Measurements from ENCODE around the gene ATF6B. TPM values are rescaled to one million over a fixed set of nuclear protein-coding genes. Genes with fewer than 3 reads are reported as not detected.

Gene ATF6B
- total and polyA plus RNA-seq, 2 experiments from 2014 or later, result 24.9 to 26.1 TPM

DNA sequence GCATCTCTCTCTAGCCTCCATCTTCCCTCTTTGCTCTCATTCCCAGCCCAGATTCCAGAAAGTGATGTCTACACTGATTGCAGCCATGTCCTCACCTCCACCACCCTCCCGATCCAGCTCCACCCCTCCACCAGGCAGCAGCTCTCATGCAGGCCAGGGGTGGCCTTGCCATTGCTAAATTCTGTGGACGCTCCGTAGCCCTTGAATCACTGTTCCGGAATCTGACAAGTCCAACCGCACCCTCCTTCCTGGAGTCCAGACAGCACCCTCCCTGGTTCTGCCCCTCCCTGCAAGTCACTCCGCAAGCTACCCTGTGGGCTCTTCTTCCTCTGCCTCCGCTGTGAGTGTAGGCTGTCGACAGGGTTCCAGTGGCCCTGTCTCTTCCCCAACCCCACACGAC is 45.1 kb downstream of the ATF6B start:
- H3K4me2 ChIP-seq, result no peak overlapping the region
- ATAC-seq (no peak), DNase-seq (ENCODE audit: low spot score) (no peak)
- H3K27ac ChIP-seq (ENCODE audit: low read depth), result no peak overlapping the region
- H3K4me1 ChIP-seq (ENCODE audit: insufficient read depth), result peaks cover 3% of the 10 kb centered on the region; the same call in 1 of the 2 replicates
- H2AFZ ChIP-seq, result no peak overlapping the region
- no peaks in the 10 kb centered on the region for H3K36me3 ChIP-seq (ENCODE audit: insufficient read depth)
- H3K27me3 ChIP-seq (ENCODE audit: insufficient read depth), result peaks cover 11% of the 10 kb centered on the region
- TF ChIP-seq NANOG (IDR thresholded peaks at IDR 0.05; ENCODE audit: borderline replicate concordance), result no peak
- TF ChIP-seq, protein P1, sequence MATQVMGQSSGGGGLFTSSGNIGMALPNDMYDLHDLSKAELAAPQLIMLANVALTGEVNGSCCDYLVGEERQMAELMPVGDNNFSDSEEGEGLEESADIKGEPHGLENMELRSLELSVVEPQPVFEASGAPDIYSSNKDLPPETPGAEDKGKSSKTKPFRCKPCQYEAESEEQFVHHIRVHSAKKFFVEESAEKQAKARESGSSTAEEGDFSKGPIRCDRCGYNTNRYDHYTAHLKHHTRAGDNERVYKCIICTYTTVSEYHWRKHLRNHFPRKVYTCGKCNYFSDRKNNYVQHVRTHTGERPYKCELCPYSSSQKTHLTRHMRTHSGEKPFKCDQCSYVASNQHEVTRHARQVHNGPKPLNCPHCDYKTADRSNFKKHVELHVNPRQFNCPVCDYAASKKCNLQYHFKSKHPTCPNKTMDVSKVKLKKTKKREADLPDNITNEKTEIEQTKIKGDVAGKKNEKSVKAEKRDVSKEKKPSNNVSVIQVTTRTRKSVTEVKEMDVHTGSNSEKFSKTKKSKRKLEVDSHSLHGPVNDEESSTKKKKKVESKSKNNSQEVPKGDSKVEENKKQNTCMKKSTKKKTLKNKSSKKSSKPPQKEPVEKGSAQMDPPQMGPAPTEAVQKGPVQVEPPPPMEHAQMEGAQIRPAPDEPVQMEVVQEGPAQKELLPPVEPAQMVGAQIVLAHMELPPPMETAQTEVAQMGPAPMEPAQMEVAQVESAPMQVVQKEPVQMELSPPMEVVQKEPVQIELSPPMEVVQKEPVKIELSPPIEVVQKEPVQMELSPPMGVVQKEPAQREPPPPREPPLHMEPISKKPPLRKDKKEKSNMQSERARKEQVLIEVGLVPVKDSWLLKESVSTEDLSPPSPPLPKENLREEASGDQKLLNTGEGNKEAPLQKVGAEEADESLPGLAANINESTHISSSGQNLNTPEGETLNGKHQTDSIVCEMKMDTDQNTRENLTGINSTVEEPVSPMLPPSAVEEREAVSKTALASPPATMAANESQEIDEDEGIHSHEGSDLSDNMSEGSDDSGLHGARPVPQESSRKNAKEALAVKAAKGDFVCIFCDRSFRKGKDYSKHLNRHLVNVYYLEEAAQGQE (IDR thresholded peaks at IDR 0.05; ENCODE audit: unreplicated experiment), result no peak
- TF ChIP-seq ZNF331 (CRISPR knock-in tag; IDR thresholded peaks at IDR 0.05; ENCODE audit: low read depth), result no peak
- TF ChIP-seq POLR2AphosphoS5 (IDR thresholded peaks at IDR 0.05; ENCODE audit: low read depth), result no peak
- TF ChIP-seq EZH2 (IDR thresholded peaks at IDR 0.05; ENCODE audit: low read depth, unreplicated experiment), result no peak
- TF ChIP-seq, protein P2, sequence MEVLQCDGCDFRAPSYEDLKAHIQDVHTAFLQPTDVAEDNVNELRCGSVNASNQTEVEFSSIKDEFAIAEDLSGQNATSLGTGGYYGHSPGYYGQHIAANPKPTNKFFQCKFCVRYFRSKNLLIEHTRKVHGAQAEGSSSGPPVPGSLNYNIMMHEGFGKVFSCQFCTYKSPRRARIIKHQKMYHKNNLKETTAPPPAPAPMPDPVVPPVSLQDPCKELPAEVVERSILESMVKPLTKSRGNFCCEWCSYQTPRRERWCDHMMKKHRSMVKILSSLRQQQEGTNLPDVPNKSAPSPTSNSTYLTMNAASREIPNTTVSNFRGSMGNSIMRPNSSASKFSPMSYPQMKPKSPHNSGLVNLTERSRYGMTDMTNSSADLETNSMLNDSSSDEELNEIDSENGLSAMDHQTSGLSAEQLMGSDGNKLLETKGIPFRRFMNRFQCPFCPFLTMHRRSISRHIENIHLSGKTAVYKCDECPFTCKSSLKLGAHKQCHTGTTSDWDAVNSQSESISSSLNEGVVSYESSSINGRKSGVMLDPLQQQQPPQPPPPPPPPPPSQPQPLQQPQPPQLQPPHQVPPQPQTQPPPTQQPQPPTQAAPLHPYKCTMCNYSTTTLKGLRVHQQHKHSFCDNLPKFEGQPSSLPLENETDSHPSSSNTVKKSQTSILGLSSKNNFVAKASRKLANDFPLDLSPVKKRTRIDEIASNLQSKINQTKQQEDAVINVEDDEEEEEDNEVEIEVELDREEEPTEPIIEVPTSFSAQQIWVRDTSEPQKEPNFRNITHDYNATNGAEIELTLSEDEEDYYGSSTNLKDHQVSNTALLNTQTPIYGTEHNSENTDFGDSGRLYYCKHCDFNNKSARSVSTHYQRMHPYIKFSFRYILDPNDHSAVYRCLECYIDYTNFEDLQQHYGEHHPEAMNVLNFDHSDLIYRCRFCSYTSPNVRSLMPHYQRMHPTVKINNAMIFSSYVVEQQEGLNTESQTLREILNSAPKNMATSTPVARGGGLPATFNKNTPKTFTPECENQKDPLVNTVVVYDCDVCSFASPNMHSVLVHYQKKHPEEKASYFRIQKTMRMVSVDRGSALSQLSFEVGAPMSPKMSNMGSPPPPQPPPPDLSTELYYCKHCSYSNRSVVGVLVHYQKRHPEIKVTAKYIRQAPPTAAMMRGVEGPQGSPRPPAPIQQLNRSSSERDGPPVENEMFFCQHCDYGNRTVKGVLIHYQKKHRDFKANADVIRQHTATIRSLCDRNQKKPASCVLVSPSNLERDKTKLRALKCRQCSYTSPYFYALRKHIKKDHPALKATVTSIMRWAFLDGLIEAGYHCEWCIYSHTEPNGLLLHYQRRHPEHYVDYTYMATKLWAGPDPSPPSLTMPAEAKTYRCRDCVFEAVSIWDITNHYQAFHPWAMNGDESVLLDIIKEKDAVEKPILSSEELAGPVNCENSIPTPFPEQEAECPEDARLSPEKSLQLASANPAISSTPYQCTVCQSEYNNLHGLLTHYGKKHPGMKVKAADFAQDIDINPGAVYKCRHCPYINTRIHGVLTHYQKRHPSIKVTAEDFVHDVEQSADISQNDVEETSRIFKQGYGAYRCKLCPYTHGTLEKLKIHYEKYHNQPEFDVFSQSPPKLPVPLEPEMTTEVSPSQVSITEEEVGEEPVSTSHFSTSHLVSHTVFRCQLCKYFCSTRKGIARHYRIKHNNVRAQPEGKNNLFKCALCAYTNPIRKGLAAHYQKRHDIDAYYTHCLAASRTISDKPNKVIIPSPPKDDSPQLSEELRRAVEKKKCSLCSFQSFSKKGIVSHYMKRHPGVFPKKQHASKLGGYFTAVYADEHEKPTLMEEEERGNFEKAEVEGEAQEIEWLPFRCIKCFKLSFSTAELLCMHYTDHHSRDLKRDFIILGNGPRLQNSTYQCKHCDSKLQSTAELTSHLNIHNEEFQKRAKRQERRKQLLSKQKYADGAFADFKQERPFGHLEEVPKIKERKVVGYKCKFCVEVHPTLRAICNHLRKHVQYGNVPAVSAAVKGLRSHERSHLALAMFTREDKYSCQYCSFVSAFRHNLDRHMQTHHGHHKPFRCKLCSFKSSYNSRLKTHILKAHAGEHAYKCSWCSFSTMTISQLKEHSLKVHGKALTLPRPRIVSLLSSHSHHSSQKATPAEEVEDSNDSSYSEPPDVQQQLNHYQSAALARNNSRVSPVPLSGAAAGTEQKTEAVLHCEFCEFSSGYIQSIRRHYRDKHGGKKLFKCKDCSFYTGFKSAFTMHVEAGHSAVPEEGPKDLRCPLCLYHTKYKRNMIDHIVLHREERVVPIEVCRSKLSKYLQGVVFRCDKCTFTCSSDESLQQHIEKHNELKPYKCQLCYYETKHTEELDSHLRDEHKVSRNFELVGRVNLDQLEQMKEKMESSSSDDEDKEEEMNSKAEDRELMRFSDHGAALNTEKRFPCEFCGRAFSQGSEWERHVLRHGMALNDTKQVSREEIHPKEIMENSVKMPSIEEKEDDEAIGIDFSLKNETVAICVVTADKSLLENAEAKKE (CRISPR knock-in tag; IDR thresholded peaks at IDR 0.05), result no peak
- TF ChIP-seq EZH2phosphoT487 (IDR thresholded peaks at IDR 0.05; ENCODE audit: unreplicated experiment), result no peak
- Mint-ChIP-seq H3K4me1 (peaks cover 10% of the 10 kb centered on the region; the same call in 2 of the 3 replicates), H3K36me3 (ENCODE audit: low read depth) (no peaks in the 10 kb centered on the region; the same call in 2 of the 3 replicates), H3K4me3 (no peak overlapping the region), H3K27ac (no peak overlapping the region), H3K9me3 (no peaks in the 10 kb centered on the region; the same call in 2 of the 3 replicates), H3K27me3 (ENCODE audit: insufficient read depth, low read depth, poor library complexity) (peaks cover 21% of the 10 kb centered on the region)
- no peaks in the 10 kb centered on the region for H4K20me1 ChIP-seq (replicated peaks; ENCODE audit: insufficient read depth)
- no peaks in the 10 kb centered on the region for H3K79me2 ChIP-seq (replicated peaks; ENCODE audit: insufficient read depth)
- no peaks in the 10 kb centered on the region for H3F3A ChIP-seq (replicated peaks; ENCODE audit: low read depth)
- no peaks in the 10 kb centered on the region for H3K9me2 ChIP-seq (ENCODE audit: insufficient read depth)
- H3K4me3 ChIP-seq, result no peak overlapping the region

Data from GM23338 (cell line).